Mesothelial cell of epicardium (in vitro differentiated cells): ENCODE data around the gene LDB2. TPM values are rescaled to one million over a fixed set of nuclear protein-coding genes. Genes with fewer than 3 reads are reported as not detected.

Source experiments
- DNase-seq, 2 experiments: peaks; one replicate each; pipeline ENCODE4 v3.0.0; 2021; ENCODE audit warnings: low spot score in 2 of 2; ENCODE audit not compliant: unreplicated experiment in 2 of 2
- H3K27ac Mint-ChIP-seq: 2 replicates; pipeline ENCODE4 v1.8.0; 2021; ENCODE audit warnings: mixed read lengths
- H3K27me3 Mint-ChIP-seq: 2 replicates; pipeline ENCODE4 v1.8.0; 2021; ENCODE audit warnings: low read depth, mixed read lengths
- H3K36me3 Mint-ChIP-seq: 2 replicates; pipeline ENCODE4 v1.8.0; 2021; ENCODE audit warnings: mixed read lengths
- H3K4me1 Mint-ChIP-seq: 2 replicates; pipeline ENCODE4 v1.8.0; 2021; ENCODE audit warnings: mixed read lengths
- H3K4me3 Mint-ChIP-seq: 2 replicates; pipeline ENCODE4 v1.8.0; 2021; ENCODE audit warnings: mild to moderate bottlenecking, moderate library complexity, mixed read lengths
- H3K9me3 Mint-ChIP-seq: 2 replicates; pipeline ENCODE4 v1.8.0; 2021; ENCODE audit warnings: mixed read lengths
- CTCF ChIP-seq: fragments of 200-600 bp; sonication (generic); IDR thresholded peaks from one replicate; pipeline ENCODE4 v1.5.0; 2021; ENCODE audit warnings: antibody characterized with exemption; ENCODE audit not compliant: unreplicated experiment
- total RNA-seq: library from RNA; stranded (reverse); gene quantifications from 3 replicates; pipeline ENCODE4 v1.2.1, GENCODE V29; 2021

LDB2 gene
- total RNA-seq, 1 donor from 2014 or later, result 7.6 TPM

DNA sequence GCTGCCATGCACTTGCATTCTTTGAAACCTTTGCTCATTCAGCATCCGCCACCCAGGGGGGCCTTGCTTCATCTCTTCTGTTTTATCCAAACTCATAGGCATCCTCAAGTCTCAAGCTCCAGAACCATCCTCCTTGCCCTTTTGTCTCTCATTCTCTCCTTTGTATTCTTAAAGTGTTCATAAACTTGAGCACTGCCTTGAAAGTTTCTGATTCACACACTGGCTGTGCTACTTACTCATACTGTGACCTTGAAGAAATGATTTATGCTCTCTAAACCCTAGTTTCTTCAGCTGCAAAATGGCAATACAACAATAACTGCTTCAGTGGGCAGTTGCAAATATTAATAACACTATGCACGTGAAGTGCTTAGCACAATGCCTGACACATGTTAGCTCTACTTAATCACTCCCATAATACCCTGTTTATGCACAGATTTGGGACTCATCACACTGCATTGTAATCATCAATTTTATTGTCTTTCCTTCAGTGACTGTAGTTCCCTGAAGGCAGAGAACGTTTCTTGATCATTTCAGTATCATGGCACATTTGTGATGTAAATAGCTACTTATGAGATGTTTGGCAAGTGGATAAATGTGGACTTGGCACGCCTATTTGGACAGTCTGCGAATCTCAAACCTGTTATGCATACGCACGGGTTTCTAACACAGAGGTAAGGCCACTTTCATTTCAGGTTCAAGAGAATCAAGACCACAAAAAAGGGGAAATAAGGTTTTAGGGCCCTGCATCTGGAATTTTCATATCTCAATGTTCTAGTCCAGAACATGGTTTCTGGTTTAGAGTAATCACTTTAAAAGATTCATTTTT is 291.0 kb downstream of the LDB2 start:
- peaks cover 21% of the 10 kb centered on the region for H3K9me3 Mint-ChIP-seq
- H3K4me1 Mint-ChIP-seq, result no peaks in the 10 kb centered on the region
- no peak for DNase-seq
- no peaks in the 10 kb centered on the region for H3K36me3 Mint-ChIP-seq
- no peak overlapping the region for H3K27ac Mint-ChIP-seq
- no peaks in the 10 kb centered on the region for H3K27me3 Mint-ChIP-seq
- H3K4me3 Mint-ChIP-seq, result no peak overlapping the region
- no peak for TF ChIP-seq CTCF

- H3K9me3 Mint-ChIP-seq, result peaks cover 14% of the 10 kb centered on the region
- no peaks in the 10 kb centered on the region for H3K27me3 Mint-ChIP-seq
- TF ChIP-seq CTCF, result no peak
- no peak for DNase-seq
- no peaks in the 10 kb centered on the region for H3K4me1 Mint-ChIP-seq
- no peaks in the 10 kb centered on the region for H3K36me3 Mint-ChIP-seq
- H3K27ac Mint-ChIP-seq, result no peak overlapping the region
- H3K4me3 Mint-ChIP-seq, result no peak overlapping the region
Observed at GRCh38 chr4:16606691-16607090, 291.8 kb downstream of the LDB2 start.

- Mint-ChIP-seq H3K27me3 (no peaks in the 10 kb centered on the region), H3K27ac (no peak overlapping the region), H3K36me3 (no peaks in the 10 kb centered on the region), H3K9me3 (peaks cover 8% of the 10 kb centered on the region), H3K4me3 (no peak overlapping the region), H3K4me1 (no peaks in the 10 kb centered on the region)
- DNase-seq, result no peak
- TF ChIP-seq CTCF, result no peak
Observed at GRCh38 chr4:16603178-16603577, 295.3 kb downstream of the LDB2 start.

- no peak for TF ChIP-seq CTCF
- Mint-ChIP-seq H3K27me3 (no peaks in the 10 kb centered on the region), H3K4me1 (no peaks in the 10 kb centered on the region), H3K27ac (no peak overlapping the region), H3K4me3 (no peak overlapping the region), H3K9me3 (no peaks in the 10 kb centered on the region), H3K36me3 (no peaks in the 10 kb centered on the region)
- DNase-seq, result no peak
Observed at GRCh38 chr4:16598597-16599206, 299.7 kb downstream of the LDB2 start.

- Mint-ChIP-seq H3K4me3 (no peak overlapping the region), H3K4me1 (no peaks in the 10 kb centered on the region), H3K27me3 (no peaks in the 10 kb centered on the region), H3K36me3 (no peaks in the 10 kb centered on the region), H3K27ac (no peak overlapping the region), H3K9me3 (no peaks in the 10 kb centered on the region)
- DNase-seq, result no peak
- TF ChIP-seq CTCF, result no peak
Observed at GRCh38 chr4:16597845-16598596, 300.4 kb downstream of the LDB2 start.
